GM12891 (cell line): ENCODE measurements around the gene UBE2R2.
"Not testable (repeated sequence)": the region's sequence is repeated elsewhere in the genome, so short reads cannot be mapped to it uniquely, and the experiment has no call there.

Experiments
- DNase-seq: peaks from one replicate; pipeline ENCODE4 v3.0.0; 2011; ENCODE audit warnings: low spot score; ENCODE audit not compliant: insufficient read length
- FAIRE-seq: peaks from 2 replicates; lab custom pipeline; 2011; peaks lifted over from hg19 to GRCh38; lab: Jason Lieb, UNC
- PAX5 ChIP-seq: IDR thresholded peaks from 2 replicates; pipeline ENCODE4 v1.6.1; 2011; ENCODE audit warnings: low read length, moderate library complexity, mild to moderate bottlenecking; ENCODE audit not compliant: insufficient read depth, severe bottlenecking
- POLR2A ChIP-seq: IDR thresholded peaks from 2 replicates; pipeline ENCODE4 v1.6.1; 2011; ENCODE audit warnings: low read depth, low read length, control low read depth
- POLR2AphosphoS5 ChIP-seq: IDR thresholded peaks from 2 replicates; pipeline ENCODE4 v1.6.1; 2011; ENCODE audit warnings: low read depth, low read length, control low read depth
- POU2F2 ChIP-seq: IDR thresholded peaks from 2 replicates; pipeline ENCODE4 v1.6.1; 2011; ENCODE audit warnings: low read depth, mild to moderate bottlenecking, control low read depth, low read length, moderate library complexity
- SPI1 ChIP-seq: IDR thresholded peaks from 2 replicates; pipeline ENCODE4 v1.6.1; 2011; ENCODE audit warnings: low read depth, low read length, control low read depth
- TAF1 ChIP-seq: IDR thresholded peaks from 2 replicates; pipeline ENCODE4 v1.6.1; 2011; ENCODE audit warnings: low read depth, low read length, control low read depth

Gene UBE2R2

GRCh38 chr9:33867747-33868439, 50.9 kb downstream of the UBE2R2 start:
- DNase-seq (no peak), FAIRE-seq (no peak)
- no peak for TF ChIP-seq PAX5
- TF ChIP-seq POLR2AphosphoS5, result no peak
- no peak for TF ChIP-seq POLR2A
- no peak for TF ChIP-seq SPI1
- TF ChIP-seq POU2F2, result no peak
- TF ChIP-seq TAF1, result no peak

- FAIRE-seq (no peak), DNase-seq (no peak)
- TF ChIP-seq POLR2AphosphoS5, result no peak
- no peak for TF ChIP-seq POU2F2
- no peak for TF ChIP-seq SPI1
- no peak for TF ChIP-seq TAF1
- no peak for TF ChIP-seq PAX5
- TF ChIP-seq POLR2A, result no peak
These were observed 51.5 kb downstream of the UBE2R2 start for GRCh38 chr9:33868440-33868973.

GRCh38 chr9:33869243-33869642, 52.3 kb downstream of the UBE2R2 start:
- DNase-seq, FAIRE-seq: not testable (repeated sequence)

- DNase-seq, result no peak
- TF ChIP-seq POLR2A (no peak), SPI1 (no peak), POU2F2 (no peak), TAF1 (no peak), PAX5 (no peak), POLR2AphosphoS5 (no peak)
- FAIRE-seq, result no peak
These were observed 60.9 kb downstream of the UBE2R2 start for GRCh38 chr9:33877727-33878489.

GRCh38 chr9:33878691-33879366, 61.9 kb downstream of the UBE2R2 start:
- TF ChIP-seq SPI1 (no peak), POU2F2 (no peak), POLR2A (no peak), TAF1 (no peak), PAX5 (no peak), POLR2AphosphoS5 (no peak)
- FAIRE-seq (no peak), DNase-seq (no peak)

GRCh38 chr9:33880211-33881089, 63.5 kb downstream of the UBE2R2 start:
- no peak for TF ChIP-seq PAX5
- TF ChIP-seq SPI1, result no peak
- no peak for TF ChIP-seq POLR2A
- TF ChIP-seq POLR2AphosphoS5, result no peak
- no peak for TF ChIP-seq TAF1
- TF ChIP-seq POU2F2, result no peak
- FAIRE-seq (no peak), DNase-seq (no peak)

- TF ChIP-seq PAX5, result no peak
- TF ChIP-seq POLR2A, result no peak
- TF ChIP-seq TAF1, result no peak
- TF ChIP-seq POLR2AphosphoS5, result no peak
- no peak for TF ChIP-seq SPI1
- TF ChIP-seq POU2F2, result no peak
- FAIRE-seq (no peak), DNase-seq (no peak)
These were observed 64.7 kb downstream of the UBE2R2 start for GRCh38 chr9:33881635-33882034.

GRCh38 chr9:33884856-33885701, 68.1 kb downstream of the UBE2R2 start:
- DNase-seq (no peak), FAIRE-seq (no peak)
- no peak for TF ChIP-seq PAX5
- TF ChIP-seq POLR2AphosphoS5, result no peak
- no peak for TF ChIP-seq SPI1
- TF ChIP-seq POLR2A, result no peak
- no peak for TF ChIP-seq TAF1
- no peak for TF ChIP-seq POU2F2
